Measurements from ENCODE around the gene SOST. TPM values are rescaled to one million over a fixed set of nuclear protein-coding genes. Genes with fewer than 3 reads are reported as not detected.

The SOST gene
- total and polyA plus RNA-seq, 7 donors, result not detected

- H3K36me3 ChIP-seq (ENCODE audit: insufficient read depth in 1 of 2, low read depth in 1 of 2), result peaks cover 0 to 8% of the 10 kb centered on the region in 2 donors
- H3K27ac ChIP-seq, result no peak overlapping the region
- TF ChIP-seq, protein P1, sequence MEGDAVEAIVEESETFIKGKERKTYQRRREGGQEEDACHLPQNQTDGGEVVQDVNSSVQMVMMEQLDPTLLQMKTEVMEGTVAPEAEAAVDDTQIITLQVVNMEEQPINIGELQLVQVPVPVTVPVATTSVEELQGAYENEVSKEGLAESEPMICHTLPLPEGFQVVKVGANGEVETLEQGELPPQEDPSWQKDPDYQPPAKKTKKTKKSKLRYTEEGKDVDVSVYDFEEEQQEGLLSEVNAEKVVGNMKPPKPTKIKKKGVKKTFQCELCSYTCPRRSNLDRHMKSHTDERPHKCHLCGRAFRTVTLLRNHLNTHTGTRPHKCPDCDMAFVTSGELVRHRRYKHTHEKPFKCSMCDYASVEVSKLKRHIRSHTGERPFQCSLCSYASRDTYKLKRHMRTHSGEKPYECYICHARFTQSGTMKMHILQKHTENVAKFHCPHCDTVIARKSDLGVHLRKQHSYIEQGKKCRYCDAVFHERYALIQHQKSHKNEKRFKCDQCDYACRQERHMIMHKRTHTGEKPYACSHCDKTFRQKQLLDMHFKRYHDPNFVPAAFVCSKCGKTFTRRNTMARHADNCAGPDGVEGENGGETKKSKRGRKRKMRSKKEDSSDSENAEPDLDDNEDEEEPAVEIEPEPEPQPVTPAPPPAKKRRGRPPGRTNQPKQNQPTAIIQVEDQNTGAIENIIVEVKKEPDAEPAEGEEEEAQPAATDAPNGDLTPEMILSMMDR (IDR thresholded peaks at IDR 0.05), result peak; percentile 98
- H3K4me1 ChIP-seq, result peaks cover 6% of the 10 kb centered on the region
- peaks cover 0 to 27% (median 16%) of the 10 kb centered on the region in 3 donors for H3K27me3 ChIP-seq (ENCODE audit: insufficient read depth in 3 of 3, low read length in 2 of 3)
- DNase-seq (peak; percentile 91 to 94), ATAC-seq (peak; percentile 92 to 95 (median 94))
- no peaks in the 10 kb centered on the region for H3K9me3 ChIP-seq
- intact Hi-C loops (cut with DNase I), result loop anchor here (1.0 to 5.0 kb wide), 2 partner anchors 66 to 183 kb away; no protein-coding TSS in a partner anchor
- H3K4me3 ChIP-seq, result no peak overlapping the region
- 2 to 7% (median 6%) methylated on average over 10 of the region's 10 CpGs for WGBS, 3 donors
Measured at GRCh38 chr17:43760254-43760852, 1.8 kb upstream of the SOST start.

DNA sequence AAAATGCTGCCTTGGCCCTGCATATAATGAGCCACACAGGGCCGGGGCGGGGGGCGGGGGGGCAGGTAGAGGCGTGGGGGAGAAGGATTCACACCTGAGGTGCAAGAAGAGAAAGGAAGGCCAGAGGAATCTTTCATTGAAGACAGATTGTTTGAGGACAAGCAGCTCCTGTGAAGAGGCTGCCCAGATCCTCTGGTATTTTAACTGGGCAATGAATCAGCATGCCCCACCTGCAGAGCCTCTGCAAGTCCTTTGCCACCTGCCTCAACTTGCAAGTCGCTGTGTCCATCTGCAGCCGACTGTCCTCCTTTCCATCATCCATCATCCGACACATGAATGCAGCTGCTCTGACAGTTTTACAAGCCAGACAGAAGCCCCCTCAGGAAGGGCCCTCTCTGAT lies 1.2 kb upstream of the SOST start:
- Histone ChIP-seq H3K27me3 (ENCODE audit: insufficient read depth in 3 of 3, low read length in 2 of 3) (peaks cover 0 to 32% (median 21%) of the 10 kb centered on the region in 3 donors), H3K36me3 (ENCODE audit: insufficient read depth in 1 of 2, low read depth in 1 of 2) (peaks cover 0 to 3% of the 10 kb centered on the region in 2 donors), H3K4me1 (peaks cover 11% of the 10 kb centered on the region), H3K9me3 (no peaks in the 10 kb centered on the region), H3K4me3 (no peak overlapping the region), H3K27ac (no peak overlapping the region)
- 42 to 46% (median 45%) methylated on average over 7 of the region's 7 CpGs for WGBS, 3 donors
- TF ChIP-seq, protein P1 (IDR thresholded peaks at IDR 0.05), result no peak
- ATAC-seq, result no peak
- intact Hi-C loops (cut with DNase I), result loop anchor here (1.0 to 5.0 kb wide), 2 partner anchors 66 to 183 kb away; no protein-coding TSS in a partner anchor
- DNase-seq, result no peak

DNA sequence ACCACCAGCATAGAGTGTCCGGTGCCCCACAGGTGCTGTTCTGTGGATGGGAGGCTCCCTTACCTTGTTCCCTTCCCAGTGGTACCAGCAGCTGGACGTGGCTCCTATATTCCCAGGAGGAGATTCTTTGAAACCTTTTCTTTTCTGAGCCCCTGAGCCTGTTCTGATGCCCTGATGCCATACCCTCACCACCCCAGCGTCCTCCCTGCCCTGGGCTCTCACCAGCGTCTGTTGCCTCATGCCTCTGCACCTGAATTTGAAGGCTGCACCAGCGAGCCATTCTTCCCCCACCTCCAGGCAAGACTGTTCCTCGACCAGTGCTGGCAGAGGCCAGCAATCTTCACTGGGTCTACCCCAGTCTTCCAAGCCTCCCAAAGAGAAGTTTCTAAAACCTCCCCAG lies 505 bp downstream of the SOST start:
- Histone ChIP-seq H3K4me3 (no peak overlapping the region), H3K36me3 (ENCODE audit: insufficient read depth in 1 of 2, low read depth in 1 of 2) (no peaks in the 10 kb centered on the region), H3K9me3 (no peaks in the 10 kb centered on the region), H3K4me1 (peaks cover 13% of the 10 kb centered on the region), H3K27me3 (ENCODE audit: insufficient read depth in 3 of 3, low read length in 2 of 3) (peaks cover 0 to 34% (median 22%) of the 10 kb centered on the region in 3 donors), H3K27ac (no peak overlapping the region)
- TF ChIP-seq, protein P1 (IDR thresholded peaks at IDR 0.05), result no peak
- DNase-seq (no peak), ATAC-seq (no peak)
- intact Hi-C loops (cut with DNase I), result loop anchor here in 1 of 2 donors (5.0 kb wide), 1 partner anchor 181 kb away; no protein-coding TSS in a partner anchor
- WGBS, 3 donors, result 75 to 79% (median 76%) methylated on average over 6 of the region's 6 CpGs

DNA sequence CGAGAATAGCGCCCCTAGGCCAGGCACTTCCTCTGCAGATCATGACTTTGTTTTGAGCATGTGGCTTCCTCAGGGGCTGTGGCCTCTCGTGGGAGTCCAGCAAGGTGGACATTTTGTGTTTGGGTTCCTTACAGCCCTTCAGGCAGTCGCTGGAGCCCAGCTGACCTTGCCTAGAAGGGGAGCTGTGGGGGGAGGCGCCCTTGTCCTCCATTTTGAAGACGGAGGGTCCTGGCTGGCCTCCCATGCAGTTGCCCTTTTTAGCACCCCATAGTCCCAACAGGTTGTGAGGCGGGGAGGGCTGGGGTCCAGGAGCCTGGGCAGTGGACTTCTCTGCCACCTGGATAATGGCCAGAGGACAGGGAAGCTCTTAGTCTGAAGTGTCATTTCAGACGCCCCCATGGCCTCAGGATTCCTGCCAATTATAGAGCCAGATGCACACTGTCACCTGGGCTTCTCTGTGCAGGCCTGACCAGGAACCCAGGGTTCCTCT lies 1.4 kb downstream of the SOST start:
- DNase-seq, result no peak
- 82 to 86% (median 84%) methylated on average over 8 of the region's 8 CpGs for WGBS, 3 donors
- Histone ChIP-seq H3K4me1 (peaks cover 13% of the 10 kb centered on the region), H3K4me3 (no peak overlapping the region), H3K9me3 (no peaks in the 10 kb centered on the region), H3K36me3 (ENCODE audit: insufficient read depth in 1 of 2, low read depth in 1 of 2) (no peaks in the 10 kb centered on the region), H3K27me3 (ENCODE audit: insufficient read depth in 3 of 3, low read length in 2 of 3) (peaks cover 0 to 34% (median 22%) of the 10 kb centered on the region in 3 donors), H3K27ac (no peak overlapping the region)
- no peak for ATAC-seq
- TF ChIP-seq, protein P1 (IDR thresholded peaks at IDR 0.05), result no peak
- intact Hi-C loops (cut with DNase I), result loop anchor here in 1 of 2 donors (5.0 kb wide), 1 partner anchor 180 kb away; no protein-coding TSS in a partner anchor

Measured in psoas muscle (tissue), 8 donors.